Measurements from ENCODE around the gene HSD11B1.

- TF ChIP-seq POLR2A (IDR thresholded peaks at IDR 0.05), result no peak
- TF ChIP-seq, protein P1, sequence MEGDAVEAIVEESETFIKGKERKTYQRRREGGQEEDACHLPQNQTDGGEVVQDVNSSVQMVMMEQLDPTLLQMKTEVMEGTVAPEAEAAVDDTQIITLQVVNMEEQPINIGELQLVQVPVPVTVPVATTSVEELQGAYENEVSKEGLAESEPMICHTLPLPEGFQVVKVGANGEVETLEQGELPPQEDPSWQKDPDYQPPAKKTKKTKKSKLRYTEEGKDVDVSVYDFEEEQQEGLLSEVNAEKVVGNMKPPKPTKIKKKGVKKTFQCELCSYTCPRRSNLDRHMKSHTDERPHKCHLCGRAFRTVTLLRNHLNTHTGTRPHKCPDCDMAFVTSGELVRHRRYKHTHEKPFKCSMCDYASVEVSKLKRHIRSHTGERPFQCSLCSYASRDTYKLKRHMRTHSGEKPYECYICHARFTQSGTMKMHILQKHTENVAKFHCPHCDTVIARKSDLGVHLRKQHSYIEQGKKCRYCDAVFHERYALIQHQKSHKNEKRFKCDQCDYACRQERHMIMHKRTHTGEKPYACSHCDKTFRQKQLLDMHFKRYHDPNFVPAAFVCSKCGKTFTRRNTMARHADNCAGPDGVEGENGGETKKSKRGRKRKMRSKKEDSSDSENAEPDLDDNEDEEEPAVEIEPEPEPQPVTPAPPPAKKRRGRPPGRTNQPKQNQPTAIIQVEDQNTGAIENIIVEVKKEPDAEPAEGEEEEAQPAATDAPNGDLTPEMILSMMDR (IDR thresholded peaks at IDR 0.05), result no peak
Measured at GRCh38 chr1:209692296-209692695, 12.3 kb upstream of the HSD11B1 start.
